DND-41 (cell line): ENCODE data around the gene METTL15.

ENCODE experiments used
- EZH2 ChIP-seq: IDR thresholded peaks from 3 replicates; pipeline ENCODE4 v1.6.1; 2012; ENCODE audit warnings: borderline replicate concordance, low read depth, mild to moderate bottlenecking, moderate library complexity, low read length, inconsistent platforms; ENCODE audit not compliant: severe bottlenecking
- TF ChIP-seq, protein P1 (sequence below): IDR thresholded peaks from 2 replicates; pipeline ENCODE4 v1.5.1; 2012; ENCODE audit warnings: borderline replicate concordance, low read length, moderate library complexity, mild to moderate bottlenecking; ENCODE audit not compliant: poor library complexity, severe bottlenecking; ENCODE audit errors: extremely low read depth

DNA sequence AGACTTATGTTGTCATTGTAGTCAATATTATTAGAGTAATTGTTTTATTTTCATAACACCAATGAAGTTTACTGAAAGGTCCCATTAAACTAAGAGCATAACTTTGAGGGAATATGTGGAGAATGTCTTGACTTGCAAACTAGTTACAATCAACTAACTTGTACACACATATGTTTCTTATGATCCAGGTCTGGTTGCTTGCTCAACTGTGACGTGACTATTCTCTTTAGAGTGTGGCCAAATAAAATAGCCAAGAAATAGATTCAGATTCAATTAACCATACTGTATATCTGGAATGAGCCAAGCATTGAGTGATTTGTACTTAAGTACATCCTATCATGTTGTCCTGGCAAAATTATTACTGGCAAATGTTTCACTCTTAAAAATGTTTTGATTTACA, 101.7 kb downstream of the METTL15 start:
- TF ChIP-seq EZH2, result no peak
- TF ChIP-seq, protein P1, sequence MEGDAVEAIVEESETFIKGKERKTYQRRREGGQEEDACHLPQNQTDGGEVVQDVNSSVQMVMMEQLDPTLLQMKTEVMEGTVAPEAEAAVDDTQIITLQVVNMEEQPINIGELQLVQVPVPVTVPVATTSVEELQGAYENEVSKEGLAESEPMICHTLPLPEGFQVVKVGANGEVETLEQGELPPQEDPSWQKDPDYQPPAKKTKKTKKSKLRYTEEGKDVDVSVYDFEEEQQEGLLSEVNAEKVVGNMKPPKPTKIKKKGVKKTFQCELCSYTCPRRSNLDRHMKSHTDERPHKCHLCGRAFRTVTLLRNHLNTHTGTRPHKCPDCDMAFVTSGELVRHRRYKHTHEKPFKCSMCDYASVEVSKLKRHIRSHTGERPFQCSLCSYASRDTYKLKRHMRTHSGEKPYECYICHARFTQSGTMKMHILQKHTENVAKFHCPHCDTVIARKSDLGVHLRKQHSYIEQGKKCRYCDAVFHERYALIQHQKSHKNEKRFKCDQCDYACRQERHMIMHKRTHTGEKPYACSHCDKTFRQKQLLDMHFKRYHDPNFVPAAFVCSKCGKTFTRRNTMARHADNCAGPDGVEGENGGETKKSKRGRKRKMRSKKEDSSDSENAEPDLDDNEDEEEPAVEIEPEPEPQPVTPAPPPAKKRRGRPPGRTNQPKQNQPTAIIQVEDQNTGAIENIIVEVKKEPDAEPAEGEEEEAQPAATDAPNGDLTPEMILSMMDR, result no peak
